Astrocyte of the cerebellum (primary cell): ENCODE measurements around the gene LAMTOR2.

Experiments used
- DNase-seq: peaks from one replicate; pipeline ENCODE4 v3.0.0-alpha.2; 2011; ENCODE audit warnings: low read depth
- H3K4me3 ChIP-seq: 2 replicates; pipeline ENCODE4 v1.5.1; 2011; ENCODE audit warnings: mild to moderate bottlenecking, low read depth, low read length, moderate library complexity
- CTCF ChIP-seq: IDR thresholded peaks from 2 replicates; pipeline ENCODE4 v1.5.1; 2012; ENCODE audit warnings: low read length, low read depth, moderate library complexity, mild to moderate bottlenecking; ENCODE audit errors: missing control alignments
- in situ Hi-C: cut with HindIII; loops from 2 replicates; pipeline ENCODE4 v1.10.0; 2017; ENCODE audit warnings: low sequenced_read_pairs

The LAMTOR2 gene

GRCh38 chr1:156106624-156107488 lies 52.3 kb downstream of the LAMTOR2 start:
- in situ Hi-C loops, result no loop called here
- TF ChIP-seq CTCF, result no peak
- DNase-seq, result no peak
- H3K4me3 ChIP-seq, result peak overlapping the region; percentile 7

DNA sequence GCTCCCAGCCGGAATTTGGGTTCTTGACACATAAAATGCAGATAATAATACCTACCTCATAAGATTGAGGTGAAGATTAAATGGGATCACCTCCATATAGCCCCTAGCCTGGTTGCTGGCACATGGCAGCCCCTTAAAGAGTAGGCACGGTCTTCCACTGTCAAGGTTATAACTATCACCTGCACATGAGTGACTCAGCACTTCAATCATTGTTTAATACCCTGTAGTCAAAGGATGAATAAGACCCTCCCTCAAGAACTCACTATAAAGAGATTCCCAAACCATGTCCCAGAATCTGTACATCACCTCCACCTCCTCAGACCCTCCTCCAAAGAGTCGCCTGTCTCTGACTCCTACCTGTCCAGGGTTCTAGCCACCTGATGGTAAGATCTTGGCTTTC lies 53.5 kb downstream of the LAMTOR2 start:
- in situ Hi-C loops, result no loop called here
- H3K4me3 ChIP-seq, result no peak overlapping the region
- no peak for TF ChIP-seq CTCF
- DNase-seq, result no peak
